HepG2 (cell line): ENCODE results near the gene SHISA5. TPM values are rescaled to one million over a fixed set of nuclear protein-coding genes. Genes with fewer than 3 reads are reported as not detected.

Source experiments
- ATAC-seq: fragments of 200-7000 bp; cut with Tn5 transposase; 3 replicates; pipeline ENCODE4 v1.9.1; 2020; ENCODE audit warnings: mild to moderate bottlenecking, moderate library complexity
- BruUV-seq: library from RNA; stranded (reverse); fragments of 400-500 nt; replicated peaks from 2 replicates; lab custom pipeline; 2021; lab: Mats Ljungman, UMichigan
- CTCF ChIA-PET: fragments of 300-600 bp; formaldehyde crosslinking; extraction: SDS; loops from one replicate; lab custom pipeline; 2021; ENCODE audit warnings: low total read pairs, inconsistent platforms, low intra/inter-chr PET ratio; lab: Yijun Ruan, JAX
- POLR2A ChIA-PET: fragments of 350-600 bp; sonication (Branson Sonifier 250); formaldehyde crosslinking; loops from one replicate; lab custom pipeline; 2020; ENCODE audit warnings: antibody characterized with exemption, inconsistent platforms; lab: Yijun Ruan, JAX
- DNase-seq: peaks from one replicate; pipeline ENCODE4 v3.0.0-alpha.2; 2015; ENCODE audit warnings: low spot score
- FAIRE-seq: peaks from 3 replicates; lab custom pipeline; 2011; peaks lifted over from hg19 to GRCh38; lab: Jason Lieb, UNC
- H2AFZ ChIP-seq: one replicate; pipeline ENCODE4 v1.6.1; 2011; ENCODE audit warnings: low read length, inconsistent platforms
- H3K27ac ChIP-seq: fragments of 300-600 bp; 3 replicates; pipeline ENCODE4 v1.8.0; 2011; ENCODE audit warnings: mixed run types, mild to moderate bottlenecking, mixed read lengths, low read length, inconsistent platforms; ENCODE audit not compliant: insufficient read depth; ENCODE audit errors: extremely low read length
- H3K27me3 ChIP-seq, 2 experiments: fragments of 200-600 bp in 1 of 2; 2 replicates in 1 of 2; 3 replicates in 1 of 2; pipeline versions ENCODE4 v1.6.0 to v1.8.0; 2011; ENCODE audit warnings: low read length in 2 of 2, mild to moderate bottlenecking in 2 of 2, moderate library complexity in 2 of 2, inconsistent platforms in 1 of 2; ENCODE audit not compliant: insufficient read depth in 2 of 2, control insufficient read depth in 1 of 2
- H3K36me3 ChIP-seq, 2 experiments: fragments of 200-600 bp in 1 of 2; replicated peaks in 1 of 2; 2 replicates in 1 of 2; 3 replicates in 1 of 2; pipeline versions ENCODE4 v1.5.1 to v1.8.0; 2011; ENCODE audit warnings: low read length in 2 of 2, inconsistent platforms in 1 of 2; ENCODE audit not compliant: insufficient read depth in 2 of 2, control insufficient read depth in 1 of 2
- H3K4me1 ChIP-seq: 2 replicates; pipeline ENCODE4 v1.5.1; 2012; ENCODE audit warnings: low read length, inconsistent platforms; ENCODE audit not compliant: insufficient read depth
- H3K4me2 ChIP-seq: 2 replicates; pipeline ENCODE4 v1.6.0; 2011; ENCODE audit warnings: low read depth, low read length, inconsistent platforms
- H3K4me3 ChIP-seq, 3 experiments: fragments of 200-600 bp in 1 of 3; sonication (generic), shearing (Covaris generic) in 1 of 3; replicated peaks in 1 of 3; 2 replicates each; pipeline ENCODE4 v1.5.1; 2011 to 2016; ENCODE audit warnings: low read length in 3 of 3, inconsistent platforms in 2 of 3, low read depth in 2 of 3, mild to moderate bottlenecking in 2 of 3, control low read depth in 1 of 3, mixed read lengths in 1 of 3; ENCODE audit not compliant: insufficient read depth in 1 of 3
- H3K79me2 ChIP-seq: one replicate; pipeline ENCODE4 v1.6.1; 2011; ENCODE audit warnings: low read length, inconsistent platforms; ENCODE audit not compliant: insufficient read depth
- H3K9ac ChIP-seq: 2 replicates; pipeline ENCODE4 v1.6.0; 2011; ENCODE audit warnings: mild to moderate bottlenecking, low read depth, low read length, inconsistent platforms; ENCODE audit not compliant: insufficient read depth
- H3K9me3 ChIP-seq: 2 replicates; pipeline ENCODE4 v1.5.1; 2012; ENCODE audit warnings: mild to moderate bottlenecking, low read length
- H4K20me1 ChIP-seq: 2 replicates; pipeline ENCODE4 v1.6.0; 2011; ENCODE audit warnings: inconsistent platforms, mild to moderate bottlenecking, low read length, moderate library complexity; ENCODE audit not compliant: insufficient read depth
- AGO2 ChIP-seq: fragments of 200-400 bp; formaldehyde crosslinking; optimal IDR thresholded peaks from 2 replicates; pipeline ENCODE3; 2017; ENCODE audit warnings: mild to moderate bottlenecking, low read depth, low read length, moderate library complexity
- CBX5 ChIP-seq: sonication (generic); formaldehyde crosslinking; IDR thresholded peaks from 2 replicates; pipeline ENCODE4 v1.4.0; 2020; ENCODE audit warnings: missing genetic modification reagents, borderline replicate concordance
- ESRRA ChIP-seq: sonication (generic); formaldehyde crosslinking; IDR thresholded peaks from 2 replicates; pipeline ENCODE4 v1.5.1; 2020; ENCODE audit warnings: mild to moderate bottlenecking, low read depth, missing genetic modification reagents
- NFE2L1 ChIP-seq: sonication (generic); formaldehyde crosslinking; IDR thresholded peaks from 2 replicates; pipeline ENCODE4 v1.4.0; 2020; ENCODE audit warnings: missing genetic modification reagents, mild to moderate bottlenecking, borderline replicate concordance
- RAD51 ChIP-seq: fragments of 450-650 bp; IDR thresholded peaks from 2 replicates; pipeline ENCODE4 v1.6.1; 2016; ENCODE audit warnings: borderline replicate concordance
- RBFOX2 ChIP-seq: fragments of 200-400 bp; formaldehyde crosslinking; IDR thresholded peaks from 2 replicates; pipeline ENCODE4 v1.6.1; 2017; ENCODE audit warnings: low read depth, mild to moderate bottlenecking, low read length
- RBM22 ChIP-seq: fragments of 200-400 bp; formaldehyde crosslinking; optimal IDR thresholded peaks from 2 replicates; pipeline ENCODE3; 2017; ENCODE audit warnings: mild to moderate bottlenecking, low read length, moderate library complexity
- SKI ChIP-seq: fragments of 450-650 bp; IDR thresholded peaks from one replicate; pipeline ENCODE4 v1.6.1; 2018; ENCODE audit warnings: mild to moderate bottlenecking; ENCODE audit not compliant: partially characterized antibody
- ZNF3 ChIP-seq: IDR thresholded peaks from 2 replicates; pipeline ENCODE4 v1.7.0; 2017; ENCODE audit warnings: inconsistent platforms
- ZNF563 ChIP-seq: sonication (generic); formaldehyde crosslinking; IDR thresholded peaks from 2 replicates; pipeline ENCODE4 v1.8.0; 2022; ENCODE audit warnings: mild to moderate bottlenecking, moderate library complexity, missing genetic modification reagents
- ZNF607 ChIP-seq: sonication (generic); formaldehyde crosslinking; IDR thresholded peaks from 2 replicates; pipeline ENCODE4 v1.5.1; 2020; ENCODE audit warnings: missing genetic modification reagents, mild to moderate bottlenecking, borderline replicate concordance
- WGBS: methylation state at CpG from one replicate; pipeline ENCODE4 v1.1.6; 2017; ENCODE audit warnings: low lambda C conversion rate; 5-methylcytosine and 5-hydroxymethylcytosine counted together
- in situ Hi-C: cut with HindIII; loops from 2 replicates; pipeline ENCODE4 v1.10.0; 2017; ENCODE audit warnings: low pct_unique_long_range_greater_than_20kb; ENCODE audit not compliant: extremely low pct_ligation_motif_present
- intact Hi-C: fragments of 100-400 bp; cut with micrococcal nuclease; formaldehyde crosslinking; loops from one replicate; pipeline ENCODE4 v1.10.0; 2022; ENCODE audit not compliant: unreplicated experiment
- polyA plus RNA-seq, 8 experiments: library from polyadenylated mRNA; depleted of rRNA in 3 of 8; stranded (reverse) in 7 of 8; unstranded in 1 of 8; fragments of >200 nt; fragmentation: Illumina TruSeq in 4 of 8; extraction: Trizol in 4 of 8; gene quantifications; 2 replicates each; pipeline versions ENCODE4 v1.2.1 to v1.2.3, GENCODE V29; 2011 to 2016; ENCODE audit warnings: low read depth in 4 of 8, missing spikeins in 1 of 8, mixed read lengths in 1 of 8; ENCODE audit not compliant: insufficient read depth in 1 of 8
- total RNA-seq, 5 experiments: library from RNA; depleted of rRNA; stranded (reverse); fragments of >200 nt; fragmentation: Illumina TruSeq; extraction: Trizol; gene quantifications; 2 replicates each; pipeline ENCODE4 v1.2.3, GENCODE V29; 2016; ENCODE audit warnings: low read depth in 1 of 5
- TF ChIP-seq, protein P1 (sequence below): sonication (generic); formaldehyde crosslinking; IDR thresholded peaks from 2 replicates; pipeline ENCODE4 v1.8.0; 2022; ENCODE audit warnings: mild to moderate bottlenecking, missing genetic modification reagents
- TF ChIP-seq, protein P2 (sequence below): sonication (generic); formaldehyde crosslinking; IDR thresholded peaks from 2 replicates; pipeline ENCODE4 v1.4.0; 2020; ENCODE audit warnings: missing genetic modification reagents
- TF ChIP-seq, protein P3 (sequence below): sonication (generic); formaldehyde crosslinking; IDR thresholded peaks from 2 replicates; pipeline ENCODE4 v1.8.0; 2022; ENCODE audit warnings: missing genetic modification reagents, low read depth, mild to moderate bottlenecking, borderline replicate concordance
- TF ChIP-seq, protein P4 (sequence below): sonication (generic); formaldehyde crosslinking; IDR thresholded peaks from 2 replicates; pipeline ENCODE4 v1.5.0; 2020; ENCODE audit warnings: missing genetic modification reagents
- TF ChIP-seq, protein P5 (sequence below): sonication (generic); formaldehyde crosslinking; IDR thresholded peaks from 2 replicates; pipeline ENCODE4 v1.5.0; 2020; ENCODE audit warnings: missing genetic modification reagents

SHISA5 gene
- total and polyA plus RNA-seq, 2 of the 13 experiments (the other 11 are each of a cell fraction or from before 2014, with no cell fraction given): 75.8 to 91.4 TPM

DNA sequence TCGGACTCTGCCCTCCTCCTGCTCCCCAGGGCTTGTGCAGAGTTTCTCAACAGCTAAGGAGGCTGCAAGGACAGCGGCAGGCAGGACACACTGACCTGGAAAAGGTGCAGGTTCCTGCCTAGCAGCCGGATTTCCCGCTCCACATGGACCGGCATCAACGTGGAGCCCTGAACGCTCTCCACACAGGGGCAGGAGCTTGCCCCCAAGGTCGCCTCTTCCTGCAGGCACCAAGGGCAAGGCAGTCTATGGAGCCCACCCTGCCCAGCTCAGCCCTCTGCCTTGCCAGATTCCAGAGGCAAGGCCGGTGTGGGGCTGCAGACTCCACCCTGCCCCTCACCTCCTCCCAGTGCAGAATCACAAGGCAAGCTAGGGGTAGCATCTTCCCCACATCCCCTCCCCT, 84.8 kb downstream of the SHISA5 start:
- intact Hi-C loops: no loop called here
- H3K27me3 ChIP-seq: no peaks in the 10 kb centered on the region
- FAIRE-seq: no peak
- H4K20me1 ChIP-seq: peaks cover 45% of the 10 kb centered on the region; the same call in 1 of the 2 replicates
- H3K27ac ChIP-seq: no peak overlapping the region
- H3K4me1 ChIP-seq: peaks cover 23% of the 10 kb centered on the region
- H3K4me3 ChIP-seq: no peak overlapping the region
- no peak for ATAC-seq
- ChIA-PET CTCF (no interaction called here), POLR2A (interaction anchor here (1.6 to 11.1 kb wide), 4 partner anchors 11 to 28 kb away, joined by 3 to 130 read pairs (median 7); partner anchors contain the start of genes ATRIP, CCDC51, PLXNB1 and TMA7)
- in situ Hi-C loops: no loop called here
- H3K4me2 ChIP-seq: no peak overlapping the region
- H2AFZ ChIP-seq: no peak overlapping the region
- DNase-seq: no peak
- H3K79me2 ChIP-seq: peaks cover 27% of the 10 kb centered on the region
- peaks cover 76 to 99% of the 10 kb centered on the region in 2 experiments for H3K36me3 ChIP-seq
- no peak overlapping the region for H3K9ac ChIP-seq
- WGBS: 94% methylated on average over 8 of the region's 9 CpGs
- no TSS peak for BruUV-seq
- no peaks in the 10 kb centered on the region for H3K9me3 ChIP-seq
- TF ChIP-seq ESRRA (no peak), ZNF3 (CRISPR knock-in tag) (no peak), CBX5 (CRISPR knock-in tag) (no peak), RBFOX2 (peak; percentile 64; the same call in 1 of the 2 replicates), SKI (no peak), ZNF563 (no peak), RBM22 (peak; percentile 70), ZNF607 (no peak), NFE2L1 (CRISPR knock-in tag) (no peak), AGO2 (peak; percentile 90), RAD51 (no peak)
- TF ChIP-seq, protein P1, sequence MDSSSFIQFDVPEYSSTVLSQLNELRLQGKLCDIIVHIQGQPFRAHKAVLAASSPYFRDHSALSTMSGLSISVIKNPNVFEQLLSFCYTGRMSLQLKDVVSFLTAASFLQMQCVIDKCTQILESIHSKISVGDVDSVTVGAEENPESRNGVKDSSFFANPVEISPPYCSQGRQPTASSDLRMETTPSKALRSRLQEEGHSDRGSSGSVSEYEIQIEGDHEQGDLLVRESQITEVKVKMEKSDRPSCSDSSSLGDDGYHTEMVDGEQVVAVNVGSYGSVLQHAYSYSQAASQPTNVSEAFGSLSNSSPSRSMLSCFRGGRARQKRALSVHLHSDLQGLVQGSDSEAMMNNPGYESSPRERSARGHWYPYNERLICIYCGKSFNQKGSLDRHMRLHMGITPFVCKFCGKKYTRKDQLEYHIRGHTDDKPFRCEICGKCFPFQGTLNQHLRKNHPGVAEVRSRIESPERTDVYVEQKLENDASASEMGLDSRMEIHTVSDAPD (CRISPR knock-in tag): no peak
- TF ChIP-seq, protein P2, sequence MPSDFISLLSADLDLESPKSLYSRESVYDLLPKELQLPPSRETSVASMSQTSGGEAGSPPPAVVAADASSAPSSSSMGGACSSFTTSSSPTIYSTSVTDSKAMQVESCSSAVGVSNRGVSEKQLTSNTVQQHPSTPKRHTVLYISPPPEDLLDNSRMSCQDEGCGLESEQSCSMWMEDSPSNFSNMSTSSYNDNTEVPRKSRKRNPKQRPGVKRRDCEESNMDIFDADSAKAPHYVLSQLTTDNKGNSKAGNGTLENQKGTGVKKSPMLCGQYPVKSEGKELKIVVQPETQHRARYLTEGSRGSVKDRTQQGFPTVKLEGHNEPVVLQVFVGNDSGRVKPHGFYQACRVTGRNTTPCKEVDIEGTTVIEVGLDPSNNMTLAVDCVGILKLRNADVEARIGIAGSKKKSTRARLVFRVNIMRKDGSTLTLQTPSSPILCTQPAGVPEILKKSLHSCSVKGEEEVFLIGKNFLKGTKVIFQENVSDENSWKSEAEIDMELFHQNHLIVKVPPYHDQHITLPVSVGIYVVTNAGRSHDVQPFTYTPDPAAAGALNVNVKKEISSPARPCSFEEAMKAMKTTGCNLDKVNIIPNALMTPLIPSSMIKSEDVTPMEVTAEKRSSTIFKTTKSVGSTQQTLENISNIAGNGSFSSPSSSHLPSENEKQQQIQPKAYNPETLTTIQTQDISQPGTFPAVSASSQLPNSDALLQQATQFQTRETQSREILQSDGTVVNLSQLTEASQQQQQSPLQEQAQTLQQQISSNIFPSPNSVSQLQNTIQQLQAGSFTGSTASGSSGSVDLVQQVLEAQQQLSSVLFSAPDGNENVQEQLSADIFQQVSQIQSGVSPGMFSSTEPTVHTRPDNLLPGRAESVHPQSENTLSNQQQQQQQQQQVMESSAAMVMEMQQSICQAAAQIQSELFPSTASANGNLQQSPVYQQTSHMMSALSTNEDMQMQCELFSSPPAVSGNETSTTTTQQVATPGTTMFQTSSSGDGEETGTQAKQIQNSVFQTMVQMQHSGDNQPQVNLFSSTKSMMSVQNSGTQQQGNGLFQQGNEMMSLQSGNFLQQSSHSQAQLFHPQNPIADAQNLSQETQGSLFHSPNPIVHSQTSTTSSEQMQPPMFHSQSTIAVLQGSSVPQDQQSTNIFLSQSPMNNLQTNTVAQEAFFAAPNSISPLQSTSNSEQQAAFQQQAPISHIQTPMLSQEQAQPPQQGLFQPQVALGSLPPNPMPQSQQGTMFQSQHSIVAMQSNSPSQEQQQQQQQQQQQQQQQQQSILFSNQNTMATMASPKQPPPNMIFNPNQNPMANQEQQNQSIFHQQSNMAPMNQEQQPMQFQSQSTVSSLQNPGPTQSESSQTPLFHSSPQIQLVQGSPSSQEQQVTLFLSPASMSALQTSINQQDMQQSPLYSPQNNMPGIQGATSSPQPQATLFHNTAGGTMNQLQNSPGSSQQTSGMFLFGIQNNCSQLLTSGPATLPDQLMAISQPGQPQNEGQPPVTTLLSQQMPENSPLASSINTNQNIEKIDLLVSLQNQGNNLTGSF (CRISPR knock-in tag): no peak
- TF ChIP-seq, protein P3, sequence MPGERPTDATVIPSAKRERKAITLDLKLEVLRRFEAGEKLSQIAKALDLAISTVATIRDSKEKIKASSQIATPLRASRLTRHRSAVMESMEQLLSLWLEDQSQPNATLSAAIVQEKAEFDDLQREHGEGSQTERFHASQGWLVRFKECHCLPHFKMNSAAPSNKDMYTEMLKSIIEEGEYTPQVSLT (CRISPR knock-in tag): no peak
- TF ChIP-seq, protein P4, sequence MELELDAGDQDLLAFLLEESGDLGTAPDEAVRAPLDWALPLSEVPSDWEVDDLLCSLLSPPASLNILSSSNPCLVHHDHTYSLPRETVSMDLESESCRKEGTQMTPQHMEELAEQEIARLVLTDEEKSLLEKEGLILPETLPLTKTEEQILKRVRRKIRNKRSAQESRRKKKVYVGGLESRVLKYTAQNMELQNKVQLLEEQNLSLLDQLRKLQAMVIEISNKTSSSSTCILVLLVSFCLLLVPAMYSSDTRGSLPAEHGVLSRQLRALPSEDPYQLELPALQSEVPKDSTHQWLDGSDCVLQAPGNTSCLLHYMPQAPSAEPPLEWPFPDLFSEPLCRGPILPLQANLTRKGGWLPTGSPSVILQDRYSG (CRISPR knock-in tag): no peak
- TF ChIP-seq, protein P5, sequence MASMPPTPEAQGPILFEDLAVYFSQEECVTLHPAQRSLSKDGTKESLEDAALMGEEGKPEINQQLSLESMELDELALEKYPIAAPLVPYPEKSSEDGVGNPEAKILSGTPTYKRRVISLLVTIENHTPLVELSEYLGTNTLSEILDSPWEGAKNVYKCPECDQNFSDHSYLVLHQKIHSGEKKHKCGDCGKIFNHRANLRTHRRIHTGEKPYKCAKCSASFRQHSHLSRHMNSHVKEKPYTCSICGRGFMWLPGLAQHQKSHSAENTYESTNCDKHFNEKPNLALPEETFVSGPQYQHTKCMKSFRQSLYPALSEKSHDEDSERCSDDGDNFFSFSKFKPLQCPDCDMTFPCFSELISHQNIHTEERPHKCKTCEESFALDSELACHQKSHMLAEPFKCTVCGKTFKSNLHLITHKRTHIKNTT (CRISPR knock-in tag): no peak
